B cell (primary cell): Measurements from ENCODE around the gene DOCK4.

Experiments used
- EZH2 ChIP-seq: IDR thresholded peaks from 2 replicates; pipeline ENCODE4 v1.6.1; 2012; ENCODE audit warnings: borderline replicate concordance, low read depth, mild to moderate bottlenecking, moderate library complexity, low read length; ENCODE audit not compliant: insufficient read depth, poor library complexity, severe bottlenecking
- TF ChIP-seq, protein P1 (sequence below): fragments of 200-600 bp; IDR thresholded peaks from one replicate; pipeline ENCODE4 v1.8.0; 2022; ENCODE audit warnings: antibody characterized with exemption, mild to moderate bottlenecking

DNA sequence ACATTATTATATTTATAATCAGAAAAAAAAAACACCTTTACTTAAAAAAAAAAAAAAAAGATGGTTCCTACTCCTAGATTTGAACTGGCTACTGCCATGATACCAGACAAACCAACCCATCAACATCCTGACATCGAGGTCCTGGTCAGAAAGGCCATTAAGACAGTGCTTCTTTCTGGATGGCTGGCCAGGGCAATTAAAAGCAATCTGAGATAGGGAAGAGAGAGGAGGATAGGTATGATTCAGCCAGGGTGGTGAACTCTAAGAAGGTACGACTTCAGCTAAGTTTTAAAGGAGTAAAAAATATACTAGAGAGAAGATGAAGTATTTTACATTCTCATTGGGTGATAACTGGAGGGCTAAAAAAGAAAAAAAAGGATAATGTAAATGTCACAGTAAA lies 139.0 kb downstream of the DOCK4 start:
- no peak for TF ChIP-seq EZH2
- TF ChIP-seq, protein P1, sequence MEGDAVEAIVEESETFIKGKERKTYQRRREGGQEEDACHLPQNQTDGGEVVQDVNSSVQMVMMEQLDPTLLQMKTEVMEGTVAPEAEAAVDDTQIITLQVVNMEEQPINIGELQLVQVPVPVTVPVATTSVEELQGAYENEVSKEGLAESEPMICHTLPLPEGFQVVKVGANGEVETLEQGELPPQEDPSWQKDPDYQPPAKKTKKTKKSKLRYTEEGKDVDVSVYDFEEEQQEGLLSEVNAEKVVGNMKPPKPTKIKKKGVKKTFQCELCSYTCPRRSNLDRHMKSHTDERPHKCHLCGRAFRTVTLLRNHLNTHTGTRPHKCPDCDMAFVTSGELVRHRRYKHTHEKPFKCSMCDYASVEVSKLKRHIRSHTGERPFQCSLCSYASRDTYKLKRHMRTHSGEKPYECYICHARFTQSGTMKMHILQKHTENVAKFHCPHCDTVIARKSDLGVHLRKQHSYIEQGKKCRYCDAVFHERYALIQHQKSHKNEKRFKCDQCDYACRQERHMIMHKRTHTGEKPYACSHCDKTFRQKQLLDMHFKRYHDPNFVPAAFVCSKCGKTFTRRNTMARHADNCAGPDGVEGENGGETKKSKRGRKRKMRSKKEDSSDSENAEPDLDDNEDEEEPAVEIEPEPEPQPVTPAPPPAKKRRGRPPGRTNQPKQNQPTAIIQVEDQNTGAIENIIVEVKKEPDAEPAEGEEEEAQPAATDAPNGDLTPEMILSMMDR = no peak
